ENCODE measurements around the gene TMEM266.

Gene TMEM266

DNA sequence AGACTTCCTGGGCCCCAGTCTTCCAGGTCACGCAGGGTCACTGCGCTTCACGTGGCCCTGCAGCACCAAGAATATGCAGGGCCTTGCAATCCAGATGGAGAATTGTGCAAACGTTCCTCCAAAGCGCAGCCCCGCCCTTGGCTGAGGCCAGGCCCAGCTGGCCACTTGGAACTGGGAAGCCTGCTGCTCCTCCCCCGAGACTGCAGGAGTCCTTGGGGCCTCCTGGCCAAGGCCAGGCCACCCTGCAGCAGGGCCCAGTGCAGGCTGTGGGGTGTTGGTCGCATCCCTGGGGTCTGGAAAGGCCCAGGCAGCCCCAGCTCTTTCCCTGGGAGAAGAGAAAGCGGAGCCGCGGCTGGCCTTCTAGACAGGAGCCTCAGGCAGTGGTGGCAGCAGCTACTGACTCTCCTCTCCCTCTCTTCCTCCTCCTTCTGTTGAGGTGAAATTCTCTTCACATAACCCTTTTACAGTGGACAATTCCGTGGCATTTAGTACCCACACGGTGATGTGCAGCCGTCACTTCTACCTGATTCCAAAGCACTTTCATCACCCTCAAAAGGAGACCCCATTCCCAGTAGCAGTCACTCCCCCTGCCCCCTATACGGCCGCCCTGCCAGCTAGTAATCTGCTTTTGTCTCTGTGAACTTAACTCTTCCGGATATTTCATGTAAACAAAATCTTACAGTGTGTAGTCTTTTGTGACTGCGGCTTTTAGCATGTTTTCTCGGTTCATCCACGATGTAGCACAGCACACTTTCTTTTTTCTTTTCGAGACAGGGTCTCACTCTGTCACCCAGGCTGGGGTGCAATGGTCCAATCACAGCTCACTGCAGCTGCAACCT is 103.9 kb downstream of the TMEM266 start:
- DNase-seq, result no peak

DNA sequence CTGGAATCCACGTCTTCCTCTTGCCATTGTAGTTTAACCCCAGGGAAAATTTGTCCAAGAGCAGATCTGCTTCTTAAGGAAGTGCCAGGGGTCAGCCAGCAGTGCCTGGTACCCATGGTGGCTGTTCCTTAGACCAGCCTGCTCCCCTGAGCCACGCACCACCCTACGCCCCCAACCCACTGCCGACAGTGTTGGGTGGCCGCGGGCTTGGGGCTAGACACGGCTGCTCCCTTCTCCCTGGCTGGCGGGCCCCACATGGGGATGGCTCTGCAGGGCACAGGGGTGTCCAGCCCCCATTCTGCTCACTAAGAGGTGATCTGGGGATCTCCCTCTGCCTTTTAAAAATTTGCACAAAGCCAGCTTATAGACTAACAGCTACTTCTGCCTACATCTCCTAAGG is 104.8 kb downstream of the TMEM266 start:
- DNase-seq, result no peak

DNA sequence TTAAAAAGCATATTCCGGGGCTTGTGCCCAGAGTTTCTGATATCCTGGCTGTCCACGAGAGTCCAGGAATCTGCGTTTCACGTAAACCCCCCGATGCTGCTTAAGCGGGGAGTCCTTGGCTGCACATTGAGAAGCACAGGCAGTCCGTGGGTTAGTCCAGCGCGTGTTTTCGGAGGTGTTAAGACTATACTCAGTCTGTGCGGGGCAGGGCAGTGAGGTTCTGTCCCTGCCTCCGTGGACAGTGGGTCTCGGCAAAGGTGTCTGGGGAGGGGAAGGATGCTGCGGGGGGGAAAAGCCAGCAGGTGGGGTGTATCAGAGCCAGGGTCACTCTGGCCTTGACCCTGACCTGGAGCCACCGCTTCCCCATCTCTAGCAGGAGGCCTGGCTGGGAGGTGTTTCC is 106.2 kb downstream of the TMEM266 start:
- no peak for DNase-seq

DNA sequence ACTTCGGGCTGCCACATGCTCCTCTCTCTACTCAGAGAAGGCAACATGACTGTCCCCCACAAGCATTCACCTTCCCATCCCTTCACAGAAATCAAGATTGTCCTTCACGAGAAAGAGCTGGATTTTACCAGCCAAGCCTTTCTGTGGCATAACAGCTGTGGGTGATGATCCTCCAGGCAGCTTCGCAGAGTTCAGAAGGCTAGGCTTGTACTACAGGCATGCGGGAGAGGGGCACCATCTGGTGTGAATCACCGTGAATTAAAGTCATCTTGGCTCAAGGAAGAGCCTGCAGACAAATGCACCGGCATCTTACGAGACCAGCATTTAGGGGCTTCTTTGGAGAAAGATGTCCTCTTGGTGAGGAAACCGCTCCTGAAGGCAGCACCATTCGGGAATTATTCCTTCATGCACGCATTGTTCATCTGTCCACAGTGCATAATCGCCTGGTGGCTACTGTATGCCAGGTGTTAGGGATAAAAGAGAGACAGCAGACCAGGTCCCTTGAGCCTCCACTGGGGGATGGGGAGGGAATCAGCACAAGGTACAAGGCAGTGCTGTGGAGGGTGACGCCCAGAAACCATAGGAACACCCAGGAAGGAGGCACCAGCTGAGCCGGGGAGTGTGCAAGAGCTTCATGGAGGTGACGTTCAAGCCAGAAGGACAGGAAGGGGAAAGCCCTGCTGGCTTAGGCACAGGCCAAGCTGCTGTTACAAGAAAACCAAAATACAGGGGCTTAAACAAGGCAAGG is 108.6 kb downstream of the TMEM266 start:
- no peak for DNase-seq

DNA sequence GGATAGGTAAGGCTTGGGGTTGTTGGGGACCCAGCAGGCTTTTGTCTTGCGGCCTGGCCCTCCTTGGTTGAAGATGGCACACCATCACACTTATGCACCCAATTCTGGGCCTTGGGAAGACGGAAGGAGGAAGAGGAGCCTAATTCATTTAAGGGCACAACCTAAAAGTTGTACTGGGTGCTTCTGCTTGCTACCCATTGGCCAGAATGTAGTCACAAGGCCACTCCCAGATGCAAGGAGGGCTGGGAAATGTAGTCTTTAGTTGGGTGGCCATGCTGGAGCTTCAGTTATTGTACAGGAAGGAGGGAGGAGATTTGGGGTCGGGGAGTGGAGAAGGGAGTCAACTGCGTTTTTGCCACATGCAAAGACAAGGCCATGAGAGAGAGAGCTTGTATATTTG is 109.2 kb downstream of the TMEM266 start:
- no peak for DNase-seq

DNA sequence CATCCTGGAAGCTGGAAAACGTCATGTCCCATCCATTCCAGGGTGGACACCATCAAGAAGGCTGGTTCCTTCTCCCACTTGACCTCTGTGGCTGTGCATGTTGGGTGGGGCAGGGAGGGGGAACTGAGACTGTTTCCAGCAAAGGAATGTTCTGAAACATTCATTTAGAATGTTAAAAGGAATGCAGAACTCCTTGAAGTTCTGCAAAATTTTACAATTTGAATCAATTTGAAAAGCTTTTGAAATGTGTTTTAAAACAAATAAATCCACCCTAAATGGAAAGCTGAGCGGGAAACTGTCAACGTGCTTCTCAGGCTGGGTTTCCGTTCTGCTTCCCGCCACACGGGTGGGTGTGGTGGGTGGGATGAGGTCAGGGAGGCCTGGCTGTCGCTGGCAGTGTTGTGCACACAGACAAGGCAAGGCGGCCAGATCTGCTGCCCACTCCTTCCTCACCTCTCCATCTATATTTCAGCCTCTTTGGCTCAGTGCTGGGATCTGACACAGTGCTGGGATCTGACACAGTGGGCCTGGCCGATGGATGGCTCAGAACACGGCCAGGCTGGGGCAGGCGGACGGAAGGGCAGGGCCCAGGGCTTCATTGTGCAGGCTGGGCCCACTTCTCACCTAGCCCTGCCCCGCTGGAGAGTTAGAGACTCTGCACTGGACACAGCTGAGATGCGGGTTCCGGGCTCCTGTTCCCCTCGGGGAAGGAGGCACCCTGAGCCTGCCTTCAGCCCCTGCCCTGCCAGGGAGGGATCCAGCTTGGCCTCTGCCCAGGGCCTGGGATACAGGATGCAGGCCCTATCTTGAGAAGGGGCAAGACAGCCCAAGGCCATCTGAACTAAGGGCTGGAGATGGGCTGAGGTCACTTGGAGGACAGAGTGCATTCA is 110.4 kb downstream of the TMEM266 start:
- DNase-seq, result no peak

DNA sequence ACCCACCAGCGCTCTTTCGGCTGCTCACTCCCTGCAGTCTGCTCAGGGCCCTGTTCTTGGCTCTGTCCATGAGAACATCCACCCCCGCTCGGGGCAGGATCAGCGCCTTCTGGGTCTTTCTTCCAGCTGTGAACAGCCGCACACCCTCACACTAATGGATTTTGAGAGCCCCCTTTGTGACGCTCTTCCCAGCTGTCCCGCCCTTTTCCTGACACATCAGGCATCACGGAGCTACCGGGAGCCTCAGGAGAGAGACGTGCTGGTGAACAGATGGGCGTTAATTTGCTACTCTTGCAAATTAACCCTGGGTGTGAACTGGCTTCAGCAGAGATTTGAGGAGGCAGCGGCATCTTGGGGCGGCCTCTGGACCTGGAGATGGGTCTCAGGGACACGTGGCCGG is 113.0 kb downstream of the TMEM266 start:
- no peak for DNase-seq

DNA sequence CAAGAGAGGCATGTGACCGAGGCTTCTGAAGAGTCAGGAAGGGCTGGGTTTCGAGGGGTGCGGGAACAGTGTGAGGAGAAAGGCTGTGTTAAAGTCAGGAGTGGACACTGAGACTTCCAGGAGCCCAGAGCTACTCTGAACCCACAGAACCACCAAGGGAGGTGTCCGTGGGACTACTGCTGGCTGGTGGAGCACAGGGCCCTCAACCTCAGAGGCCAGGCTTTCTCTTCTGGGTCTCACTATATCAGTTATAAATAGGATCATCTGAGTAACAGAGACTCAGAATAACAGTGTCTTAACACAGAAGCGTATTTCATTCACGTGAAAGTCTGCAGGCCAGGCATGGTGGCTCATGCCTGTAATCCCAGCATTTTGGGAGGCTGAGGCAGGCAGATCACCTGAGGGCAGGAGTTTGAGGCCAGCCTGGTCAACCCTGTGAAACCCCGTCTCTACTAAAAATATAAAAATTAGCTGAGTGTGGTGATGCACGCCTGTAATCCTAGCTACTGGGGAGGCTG is 113.6 kb downstream of the TMEM266 start:
- no peak for DNase-seq

DNA sequence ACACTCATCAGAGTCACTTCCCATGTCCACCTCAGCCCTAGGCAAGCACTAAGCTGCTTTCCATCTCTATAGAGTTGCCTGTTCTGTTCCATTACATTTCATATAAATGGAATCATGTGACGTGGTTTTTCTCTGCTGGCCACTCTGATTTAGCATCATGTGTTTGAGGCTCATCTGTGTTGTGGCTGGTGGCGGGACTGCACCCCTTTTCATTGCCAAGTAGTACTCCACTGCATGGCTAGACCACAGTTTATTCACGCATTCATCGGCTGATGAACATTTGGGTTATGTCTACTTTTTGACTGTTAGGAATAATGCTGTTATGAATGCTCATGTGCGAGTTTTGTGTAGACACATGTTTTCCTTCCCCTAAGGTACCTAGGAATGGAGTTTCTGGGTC is 114.9 kb downstream of the TMEM266 start:
- DNase-seq, result no peak

DNA sequence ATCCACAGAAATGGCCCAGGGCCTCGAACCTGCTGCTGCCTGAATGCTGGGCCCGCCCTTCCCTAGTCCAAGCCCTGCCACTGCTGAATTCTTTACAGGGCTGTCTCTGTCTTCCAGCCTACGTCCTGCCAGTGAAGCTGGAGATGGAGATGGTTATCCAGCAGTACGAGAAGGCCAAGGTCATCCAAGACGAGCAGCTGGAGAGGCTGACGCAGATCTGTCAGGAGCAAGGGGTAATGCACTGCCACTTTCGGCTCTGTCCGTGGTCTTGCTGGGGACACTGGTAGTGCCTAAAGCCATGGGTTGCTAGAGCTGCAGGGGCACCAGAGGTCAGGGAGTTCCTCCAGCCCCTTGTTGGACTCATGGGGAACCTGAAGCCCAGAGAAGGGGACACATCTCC is 115.7 kb downstream of the TMEM266 start:
- no peak for DNase-seq

DNA sequence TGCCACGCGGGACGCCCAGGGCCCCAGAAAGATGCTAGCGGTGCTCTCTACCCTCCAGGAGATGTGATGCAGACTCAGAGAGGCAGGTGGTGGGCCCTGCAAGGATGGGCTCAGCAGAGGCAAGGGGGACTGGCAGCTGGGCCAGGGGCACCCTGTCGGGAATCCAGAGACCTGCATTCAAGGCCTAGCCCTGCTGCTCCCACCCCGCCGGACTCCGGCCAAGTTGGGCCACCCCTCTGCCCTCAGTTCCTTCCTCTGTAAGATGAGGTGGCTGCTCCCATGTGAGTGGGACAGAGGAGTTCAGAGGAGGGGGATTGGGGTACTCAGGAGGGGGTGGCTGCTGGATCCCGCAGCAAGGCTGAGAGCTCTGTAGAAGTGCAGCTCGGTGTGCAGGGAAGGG is 116.3 kb downstream of the TMEM266 start:
- no peak for DNase-seq

DNA sequence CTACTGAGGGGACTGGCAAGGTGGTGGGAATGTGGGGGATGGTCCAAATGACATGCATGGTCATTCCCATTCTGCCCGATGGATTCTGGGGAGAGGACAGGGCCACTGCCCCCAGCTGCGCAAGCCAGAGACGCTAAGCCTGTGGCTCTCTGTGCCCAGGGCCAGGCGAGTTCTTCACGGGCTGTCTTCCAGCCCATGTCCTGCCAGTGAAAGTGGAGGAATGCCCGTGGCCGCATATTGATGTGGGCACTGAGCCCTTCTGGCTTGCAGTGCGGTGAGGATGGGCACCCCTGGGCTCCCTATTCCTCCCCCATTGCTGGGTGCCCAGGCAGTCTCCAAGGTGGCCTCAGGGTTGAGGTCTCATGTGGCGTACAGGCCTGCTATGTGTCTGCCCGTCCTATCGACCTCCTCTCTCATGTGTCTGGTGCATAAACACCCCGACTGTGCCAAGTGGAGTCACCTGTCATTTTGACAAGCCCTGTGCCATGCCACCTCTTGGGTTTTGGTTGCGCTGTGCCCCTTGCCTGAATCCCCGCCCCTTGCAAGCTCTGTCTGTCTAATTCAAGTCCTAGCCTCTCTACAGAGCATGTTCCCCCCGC is 116.8 kb downstream of the TMEM266 start:
- DNase-seq, result no peak

DNA sequence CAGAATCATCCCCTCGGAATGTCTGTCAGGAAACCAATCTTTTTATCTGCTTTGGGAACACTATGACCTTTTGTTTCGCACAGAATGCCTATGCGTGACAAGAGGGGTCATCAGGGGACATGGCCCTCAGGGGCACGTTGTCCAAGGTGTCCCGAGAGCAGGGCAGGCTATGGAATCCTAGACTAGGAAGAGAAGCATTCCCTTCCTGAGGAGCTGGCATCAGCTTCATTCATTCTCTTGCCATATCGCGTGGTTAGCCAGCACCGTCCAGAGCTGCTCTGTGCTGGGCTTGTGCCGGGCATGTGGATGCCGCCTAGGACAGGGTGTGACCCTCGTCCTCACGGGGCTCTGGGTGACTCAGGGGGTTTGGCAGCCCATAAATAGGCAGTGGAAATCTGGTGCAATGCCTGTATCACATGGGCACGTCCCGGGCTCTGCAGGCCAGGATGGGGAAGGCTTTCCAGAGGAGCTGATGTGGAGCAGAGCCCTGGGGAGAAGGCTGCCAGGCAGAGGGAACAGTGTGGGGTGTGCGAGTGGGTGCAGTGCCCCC is 117.8 kb downstream of the TMEM266 start:
- no peak for DNase-seq

DNA sequence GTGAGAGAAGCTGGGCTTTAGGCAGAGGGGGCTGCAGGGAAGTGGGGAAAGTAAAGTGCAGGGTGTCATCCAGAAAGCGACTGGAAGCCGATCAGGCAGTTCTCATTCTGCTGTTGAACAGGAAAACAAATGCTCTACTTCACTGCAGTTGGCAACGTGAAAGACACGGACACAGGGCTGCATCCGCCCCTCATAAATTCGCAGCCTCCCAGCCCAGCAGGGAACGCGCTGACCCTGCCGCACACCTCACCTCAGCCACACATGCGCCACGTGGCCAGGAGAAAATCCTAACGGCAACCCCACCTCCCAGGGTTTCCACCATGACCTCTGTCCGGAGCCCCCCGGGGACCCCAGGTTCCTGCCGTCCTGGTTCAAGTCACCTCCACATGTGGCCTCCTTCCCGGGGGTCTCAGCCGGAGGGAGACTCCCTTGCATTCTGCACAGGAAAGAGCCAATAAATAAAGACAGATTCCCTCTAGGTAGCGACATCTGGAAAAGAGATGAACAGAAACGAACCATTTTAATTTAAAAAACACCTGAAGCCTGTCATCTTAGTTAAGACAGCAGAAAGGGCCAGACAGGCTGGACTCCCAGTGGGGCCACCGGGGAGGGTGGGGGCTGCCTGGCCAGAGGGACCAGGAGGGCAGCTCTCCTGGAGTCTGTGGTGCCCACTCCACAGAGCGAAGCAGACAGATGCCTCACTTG is 118.7 kb downstream of the TMEM266 start:
- no peak for DNase-seq

DNA sequence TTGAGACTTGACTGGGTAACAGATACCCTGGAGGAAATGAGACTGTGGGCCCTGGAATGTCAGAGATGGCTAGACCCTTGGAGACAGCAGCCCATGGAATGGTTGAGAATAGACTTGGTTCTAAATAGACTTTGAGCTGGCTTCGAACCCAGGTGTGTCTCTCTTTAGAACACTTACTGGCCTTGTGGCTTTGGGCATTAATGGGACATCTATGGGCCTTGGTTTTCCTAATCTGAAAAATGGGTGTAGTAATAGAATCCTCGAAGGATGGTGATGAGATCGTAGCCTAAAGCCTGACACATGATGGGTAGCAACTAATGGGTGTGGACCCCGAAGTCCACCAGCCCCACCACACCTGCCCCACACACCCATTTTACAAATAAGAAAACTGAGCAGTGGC is 119.2 kb downstream of the TMEM266 start:
- DNase-seq, result no peak

DNA sequence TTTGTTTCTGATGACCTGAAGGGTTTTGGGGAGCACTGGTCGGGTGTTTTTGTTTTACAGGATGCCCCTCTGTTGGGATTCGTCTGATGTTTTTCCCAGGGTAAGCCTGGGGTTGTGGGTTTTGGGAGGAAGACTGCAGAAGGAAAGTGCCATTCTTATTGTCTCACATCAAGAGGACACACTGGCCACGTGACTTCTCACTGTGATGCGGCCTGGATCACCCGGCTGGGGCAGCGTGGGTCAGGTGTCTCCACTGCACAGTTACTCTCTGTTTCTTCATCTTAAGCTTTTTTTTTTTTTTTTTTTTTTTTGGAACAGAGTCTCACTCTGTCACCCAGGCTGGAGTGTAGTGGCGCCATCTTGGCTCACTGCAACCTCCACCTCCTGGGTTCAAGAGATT is 120.5 kb downstream of the TMEM266 start:
- no peak for DNase-seq

DNA sequence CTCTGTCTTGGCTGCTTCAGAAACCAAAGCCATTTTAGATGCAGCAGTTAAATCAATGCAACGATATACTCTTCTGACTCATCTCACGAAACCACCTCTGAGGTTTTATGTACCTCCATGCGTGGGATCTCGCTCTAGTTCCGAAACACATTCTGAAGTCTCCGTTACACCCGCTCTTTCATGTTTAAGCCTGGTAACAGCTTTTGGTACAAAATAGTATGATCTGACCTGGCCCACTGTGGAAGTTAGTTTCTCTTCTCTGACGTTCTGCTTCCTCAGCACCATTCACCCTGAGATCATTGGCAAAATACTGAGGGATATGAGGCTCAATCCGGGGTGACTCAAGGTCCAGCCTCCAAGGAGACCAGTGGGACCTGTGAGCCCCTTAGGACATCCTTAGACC is 121.9 kb downstream of the TMEM266 start:
- no peak for DNase-seq

DNA sequence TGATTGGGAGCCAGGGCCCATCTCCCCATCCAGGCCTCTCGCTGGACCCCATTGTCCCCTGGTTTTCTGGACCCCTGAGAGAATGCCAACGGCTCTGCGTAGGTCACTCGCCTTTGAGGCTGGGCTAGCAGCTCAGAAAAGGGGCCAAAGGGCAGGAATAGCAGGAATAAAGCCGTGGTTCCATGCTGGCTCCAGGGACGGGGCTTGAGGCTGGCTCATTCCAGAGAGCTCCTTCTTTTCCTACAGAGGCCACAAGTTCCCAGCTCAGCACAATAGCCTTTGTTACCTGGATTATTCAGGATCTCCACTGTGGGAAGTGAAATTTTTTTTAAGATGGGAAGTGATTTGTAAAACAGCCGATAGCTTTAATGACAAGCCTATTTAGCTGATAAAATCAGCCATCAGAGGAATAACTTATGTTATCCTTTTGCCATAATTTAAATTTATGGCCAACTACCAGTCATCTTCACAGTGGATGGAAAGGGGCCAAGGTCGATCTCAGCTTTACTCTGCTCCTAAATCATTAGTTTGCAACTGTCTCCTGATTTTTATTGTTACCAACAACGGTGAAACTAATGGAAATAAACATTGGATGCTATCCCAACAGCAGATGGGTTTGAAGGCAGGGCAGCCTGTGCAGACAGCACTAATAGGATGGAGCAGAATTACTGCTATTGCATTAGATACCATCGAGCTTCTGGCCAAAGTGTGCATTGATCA is 124.3 kb downstream of the TMEM266 start:
- no peak for DNase-seq

DNA sequence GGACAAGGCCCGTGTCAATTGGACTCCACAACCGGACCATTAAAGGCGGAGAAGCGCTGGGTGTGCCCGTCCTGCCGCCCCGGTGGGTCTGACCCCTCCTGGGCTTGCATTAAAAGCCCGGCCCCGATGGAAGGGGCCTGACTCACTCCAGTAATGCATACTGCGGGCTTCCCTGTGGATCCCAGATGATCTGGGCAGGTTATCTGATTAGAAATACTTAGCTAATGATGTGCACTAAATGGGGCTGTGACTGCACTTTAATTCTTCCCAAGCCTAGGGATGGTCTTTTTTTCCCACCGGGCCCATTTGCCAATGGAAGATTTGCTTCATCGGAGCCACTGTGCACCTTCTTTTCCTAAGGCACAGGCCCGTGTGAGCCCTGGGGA is 124.9 kb downstream of the TMEM266 start:
- no peak for DNase-seq

DNA sequence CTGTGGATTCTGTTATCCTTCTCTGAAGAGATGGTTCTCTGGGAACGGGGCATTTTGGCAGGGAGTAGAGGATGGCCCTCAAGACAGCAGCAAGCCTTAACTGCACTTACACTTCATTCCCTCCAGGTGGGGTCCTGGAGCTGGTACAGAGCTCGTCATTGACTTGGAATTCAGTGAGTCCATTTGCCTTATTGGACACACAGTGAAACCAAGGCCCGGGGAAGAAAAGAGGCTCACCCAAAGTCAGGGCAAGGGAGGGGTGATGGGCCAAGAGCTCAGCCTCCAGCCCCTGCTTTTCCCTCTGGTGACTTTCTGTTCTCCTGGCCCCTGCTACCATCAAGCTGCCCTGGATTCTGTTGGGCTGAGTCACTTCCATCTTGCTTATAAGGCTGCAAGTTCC is 125.9 kb downstream of the TMEM266 start:
- DNase-seq, result no peak

DNA sequence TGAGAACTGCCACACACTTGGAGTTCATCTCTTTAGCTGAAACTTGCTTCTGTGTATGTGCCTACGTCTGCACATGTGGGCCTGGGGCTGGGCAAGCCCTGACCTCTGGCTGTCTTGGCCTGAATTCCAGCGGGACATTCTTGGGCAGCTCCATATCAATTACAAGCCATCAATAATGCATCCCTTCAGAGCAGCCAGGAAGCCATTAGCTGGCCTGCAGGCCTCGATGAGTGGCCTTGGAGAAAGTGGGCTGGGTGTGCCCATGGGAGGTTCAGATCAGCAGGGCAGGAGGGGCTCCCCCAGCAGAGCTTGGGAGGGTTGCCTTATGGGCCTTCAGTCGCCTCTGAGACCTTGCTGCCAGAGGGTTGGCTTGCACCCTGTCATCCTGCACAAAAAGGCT is 127.4 kb downstream of the TMEM266 start:
- no peak for DNase-seq
